OCI-LY1 (cell line): ENCODE results near the gene PACS2.

ENCODE experiments used
- EZH2 ChIP-seq: fragments of 200-600 bp; sonication (generic), shearing (Covaris generic); IDR thresholded peaks from 2 replicates; pipeline ENCODE4 v1.8.0; 2017; ENCODE audit warnings: borderline replicate concordance, mixed run types, mild to moderate bottlenecking, antibody characterized with exemption, low read length, moderate library complexity, mixed read lengths
- TF ChIP-seq, protein P1 (sequence below): fragments of 200-600 bp; sonication (generic), shearing (Covaris generic); IDR thresholded peaks from 2 replicates; pipeline ENCODE4 v1.5.1; 2017; ENCODE audit warnings: mild to moderate bottlenecking, antibody characterized with exemption, low read length, moderate library complexity, mixed read lengths

DNA sequence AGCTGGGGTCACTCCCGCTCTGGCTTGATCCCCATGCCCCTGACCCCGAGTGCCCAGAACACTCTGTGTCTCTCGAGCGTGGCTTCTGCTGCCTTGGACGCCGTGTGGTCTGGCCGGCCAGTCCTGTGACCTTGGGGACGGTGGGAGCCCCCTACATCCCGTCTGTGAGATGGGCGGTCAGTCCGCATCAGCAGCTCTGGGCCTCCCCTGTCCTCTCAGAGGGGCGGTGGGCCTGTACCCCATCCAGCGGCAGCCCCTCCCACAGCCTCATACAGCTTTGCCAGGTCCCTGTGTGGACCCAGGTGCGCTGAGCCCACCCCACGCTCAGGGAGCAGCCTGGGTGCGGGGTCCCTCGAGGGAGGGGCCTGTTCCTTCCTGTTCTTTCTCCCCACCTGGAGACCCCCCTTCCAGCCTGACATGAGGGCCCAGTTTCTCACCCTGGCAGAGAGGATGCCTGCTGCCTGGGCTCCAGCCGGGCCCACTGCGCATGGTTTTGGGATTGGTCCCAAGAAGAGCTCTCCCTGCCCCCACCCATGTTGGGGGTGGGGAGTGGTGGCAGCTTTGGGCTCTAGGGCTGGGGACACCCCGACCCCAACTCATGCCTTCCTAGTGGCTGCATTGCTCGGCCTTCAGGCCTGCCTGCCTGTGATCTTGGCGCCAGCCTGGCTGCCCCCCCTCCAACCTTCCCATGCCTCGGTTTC is 106.6 kb downstream of the PACS2 start:
- TF ChIP-seq, protein P1, sequence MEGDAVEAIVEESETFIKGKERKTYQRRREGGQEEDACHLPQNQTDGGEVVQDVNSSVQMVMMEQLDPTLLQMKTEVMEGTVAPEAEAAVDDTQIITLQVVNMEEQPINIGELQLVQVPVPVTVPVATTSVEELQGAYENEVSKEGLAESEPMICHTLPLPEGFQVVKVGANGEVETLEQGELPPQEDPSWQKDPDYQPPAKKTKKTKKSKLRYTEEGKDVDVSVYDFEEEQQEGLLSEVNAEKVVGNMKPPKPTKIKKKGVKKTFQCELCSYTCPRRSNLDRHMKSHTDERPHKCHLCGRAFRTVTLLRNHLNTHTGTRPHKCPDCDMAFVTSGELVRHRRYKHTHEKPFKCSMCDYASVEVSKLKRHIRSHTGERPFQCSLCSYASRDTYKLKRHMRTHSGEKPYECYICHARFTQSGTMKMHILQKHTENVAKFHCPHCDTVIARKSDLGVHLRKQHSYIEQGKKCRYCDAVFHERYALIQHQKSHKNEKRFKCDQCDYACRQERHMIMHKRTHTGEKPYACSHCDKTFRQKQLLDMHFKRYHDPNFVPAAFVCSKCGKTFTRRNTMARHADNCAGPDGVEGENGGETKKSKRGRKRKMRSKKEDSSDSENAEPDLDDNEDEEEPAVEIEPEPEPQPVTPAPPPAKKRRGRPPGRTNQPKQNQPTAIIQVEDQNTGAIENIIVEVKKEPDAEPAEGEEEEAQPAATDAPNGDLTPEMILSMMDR = no peak
- TF ChIP-seq EZH2 = no peak
